Stimulated activated CD4-positive, alpha-beta T cell treated with anti-CD3 and anti-CD28 coated beads, Interleukin-4, amount 100 ng/mL, for 4 hours (primary cell): ENCODE measurements around the gene ATP13A3.
"Not testable (repeated sequence)": the region's sequence is repeated elsewhere in the genome, so short reads cannot be mapped to it uniquely, and the experiment has no call there.

Source experiments
- DNase-seq, 2 experiments: peaks; one replicate each; pipeline ENCODE4 v3.0.0-alpha.2; 2020

The ATP13A3 gene

GRCh38 chr3:194499516-194499915, 12.7 kb upstream of the ATP13A3 start:
- DNase-seq: not testable (repeated sequence)

DNA sequence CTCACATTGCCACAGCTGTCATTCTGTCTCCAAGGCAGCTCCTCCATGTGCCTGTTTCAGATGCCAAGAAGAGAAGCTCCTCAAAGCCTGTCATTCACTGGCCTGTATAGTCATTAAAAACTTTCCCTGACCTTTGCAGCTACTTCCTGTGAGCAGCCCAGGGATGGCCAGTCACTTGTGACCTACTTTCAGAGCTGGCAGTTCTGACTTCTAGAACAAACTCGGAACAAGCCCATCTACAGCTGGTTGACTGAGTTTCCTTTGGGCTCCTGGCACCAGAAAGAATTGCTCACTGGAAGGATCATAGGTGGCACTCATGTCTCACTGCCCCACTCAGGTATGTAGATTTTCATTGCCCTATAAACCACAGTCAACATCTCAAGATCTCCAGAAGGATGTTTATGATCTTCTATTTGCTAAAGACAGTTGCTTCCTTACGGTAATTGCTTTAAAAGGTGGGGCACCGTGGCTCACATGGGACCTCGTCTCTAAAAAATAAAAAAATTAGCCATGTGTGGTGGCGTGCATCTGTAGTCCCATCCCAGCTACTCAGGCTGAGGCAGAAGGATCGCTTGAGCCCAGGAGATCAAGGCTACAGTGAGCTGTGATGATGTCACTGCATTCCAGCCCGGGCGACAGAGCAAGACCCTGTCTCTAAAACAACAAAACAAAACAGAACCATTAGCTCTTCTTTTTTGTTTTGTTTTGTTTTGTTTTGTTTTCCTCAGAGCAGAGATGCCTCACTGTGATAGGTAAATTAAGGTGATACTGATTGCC, 11.2 kb upstream of the ATP13A3 start:
- DNase-seq: no peak

DNA sequence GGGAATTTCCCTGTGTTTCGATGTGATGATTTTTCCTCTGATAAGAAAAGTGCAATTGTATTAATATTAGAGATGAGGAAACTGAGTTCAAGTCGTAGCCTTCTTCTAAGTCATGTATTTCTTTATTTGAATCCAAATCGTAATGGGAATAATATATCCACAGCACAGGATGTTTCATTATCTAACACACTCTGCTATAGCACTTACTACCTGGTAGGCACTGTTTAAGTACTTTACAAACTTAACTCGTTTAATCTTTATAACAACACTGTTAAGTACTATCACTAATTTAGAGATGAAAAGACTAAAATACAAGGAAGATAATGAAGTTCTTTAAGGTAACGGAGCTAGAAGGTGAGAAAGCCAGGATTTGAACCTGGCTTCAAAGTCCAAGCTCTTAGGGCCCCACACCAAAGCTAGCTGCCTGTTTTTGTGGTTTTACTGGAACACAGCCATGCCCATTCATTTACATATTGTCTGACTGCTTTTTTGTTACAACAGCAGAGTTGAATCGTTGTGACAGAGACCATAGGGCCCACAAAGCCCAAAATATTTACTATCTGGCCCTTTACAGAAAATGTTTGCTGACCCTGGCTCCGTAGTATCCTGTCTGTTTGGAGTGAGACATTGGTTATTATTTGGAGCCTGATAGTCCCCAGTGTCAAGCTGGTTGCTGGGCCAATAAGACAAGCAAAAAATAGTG, 9.6 kb upstream of the ATP13A3 start:
- DNase-seq: no peak

- DNase-seq: no peak
These were observed 8.2 kb upstream of the ATP13A3 start for GRCh38 chr3:194494951-194495374.

- DNase-seq: not testable (repeated sequence)
These were observed 7.5 kb upstream of the ATP13A3 start for GRCh38 chr3:194493995-194494927.

DNA sequence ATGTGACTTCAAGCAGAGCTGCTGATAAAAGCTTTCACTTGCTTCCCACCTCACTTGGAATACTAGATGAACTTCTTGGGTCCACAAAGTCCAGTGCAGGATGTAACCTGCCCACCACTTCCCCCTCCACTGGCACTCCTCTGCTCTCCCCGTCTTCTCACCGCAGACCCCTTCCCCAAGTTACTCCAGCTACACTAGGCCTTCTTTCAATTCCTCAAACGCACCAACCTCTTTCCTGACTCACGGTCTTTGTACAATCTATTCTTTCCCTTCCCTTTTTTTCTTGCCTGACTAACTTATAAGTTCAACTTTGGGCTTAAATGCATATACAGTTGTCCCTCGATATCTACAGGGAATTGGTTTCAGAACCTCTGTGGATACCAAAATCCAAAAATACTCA, 5.2 kb upstream of the ATP13A3 start:
- DNase-seq: no peak

DNA sequence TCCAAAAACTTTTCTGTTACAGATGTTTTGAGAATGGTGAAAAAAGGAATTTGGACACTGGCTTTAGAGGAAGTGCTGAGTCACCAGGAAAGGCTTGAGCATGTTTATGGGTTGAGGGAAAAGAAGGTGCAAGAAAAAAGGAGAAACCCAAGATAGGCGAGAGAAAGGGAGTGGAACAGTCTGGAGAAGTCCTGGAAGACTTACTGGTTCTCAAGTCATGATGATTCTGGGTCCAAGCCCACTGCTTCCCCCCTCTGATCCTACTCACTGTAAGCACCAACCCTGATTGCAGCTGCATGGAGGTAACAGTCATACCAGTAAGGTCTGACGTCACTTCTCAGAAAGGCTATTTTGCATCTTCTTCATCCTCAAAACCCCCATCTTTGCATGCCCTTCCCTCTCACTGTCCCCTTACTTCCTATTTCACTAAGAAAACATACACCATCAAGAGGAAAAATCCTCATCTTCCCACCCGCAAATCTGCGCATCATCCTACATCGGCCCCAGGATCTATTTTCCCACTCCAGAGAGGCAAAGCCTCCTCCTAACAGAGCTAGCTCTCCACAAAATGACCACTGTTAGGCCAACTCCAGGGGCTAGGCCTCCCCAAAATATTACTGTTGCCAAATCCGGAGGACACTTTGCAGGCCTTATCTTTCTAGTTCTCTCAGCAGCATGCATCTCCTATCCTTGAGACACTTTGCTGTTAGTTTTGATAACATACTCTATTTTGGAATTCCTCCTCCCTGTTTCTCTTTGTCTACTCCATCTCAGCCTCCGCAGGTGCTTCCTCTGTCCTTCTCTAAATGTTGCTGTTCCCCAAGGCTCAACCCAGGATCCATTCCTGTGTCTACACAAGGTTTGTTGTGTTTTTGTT, 3.2 kb upstream of the ATP13A3 start:
- DNase-seq: no peak

- DNase-seq: no peak
These were observed 1.4 kb upstream of the ATP13A3 start for GRCh38 chr3:194488055-194488742.

DNA sequence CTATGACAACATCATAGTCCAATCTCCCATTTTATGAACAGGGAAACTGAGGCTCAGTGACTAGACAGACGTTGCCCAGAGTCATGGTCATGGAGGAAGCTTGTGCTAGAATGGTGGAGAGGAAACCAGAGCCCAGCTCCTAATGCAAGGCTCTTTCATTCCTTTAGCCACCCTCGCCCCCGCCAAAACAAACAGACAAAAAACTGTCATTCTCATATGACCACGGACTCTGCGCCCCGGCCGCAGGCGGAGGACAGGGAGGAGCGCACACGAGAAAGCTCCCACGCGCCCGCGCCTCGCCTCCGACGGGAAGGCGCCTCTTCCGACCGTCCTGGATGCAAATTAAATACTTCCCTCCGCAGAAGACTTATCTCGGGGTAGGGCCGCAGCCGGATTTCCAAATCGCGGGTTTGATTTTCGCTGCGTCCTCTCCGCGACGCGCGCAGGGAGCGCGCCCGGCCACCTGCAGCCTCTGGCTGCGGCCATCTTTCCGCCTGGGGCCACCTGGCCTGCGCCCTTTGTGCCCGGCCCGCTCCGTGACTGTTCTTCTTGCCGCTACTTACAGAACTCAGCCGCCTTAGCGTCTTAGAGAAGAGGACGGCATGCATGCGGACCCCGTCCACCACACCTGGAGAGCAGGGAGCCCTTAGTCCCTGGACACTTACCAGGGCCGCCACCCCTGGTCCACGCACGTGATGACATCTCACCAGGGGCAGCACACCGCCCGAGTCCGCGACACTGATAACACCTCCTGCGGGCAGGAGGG, 670 bp upstream of the ATP13A3 start:
- DNase-seq: peak; percentile 21 to 39

DNA sequence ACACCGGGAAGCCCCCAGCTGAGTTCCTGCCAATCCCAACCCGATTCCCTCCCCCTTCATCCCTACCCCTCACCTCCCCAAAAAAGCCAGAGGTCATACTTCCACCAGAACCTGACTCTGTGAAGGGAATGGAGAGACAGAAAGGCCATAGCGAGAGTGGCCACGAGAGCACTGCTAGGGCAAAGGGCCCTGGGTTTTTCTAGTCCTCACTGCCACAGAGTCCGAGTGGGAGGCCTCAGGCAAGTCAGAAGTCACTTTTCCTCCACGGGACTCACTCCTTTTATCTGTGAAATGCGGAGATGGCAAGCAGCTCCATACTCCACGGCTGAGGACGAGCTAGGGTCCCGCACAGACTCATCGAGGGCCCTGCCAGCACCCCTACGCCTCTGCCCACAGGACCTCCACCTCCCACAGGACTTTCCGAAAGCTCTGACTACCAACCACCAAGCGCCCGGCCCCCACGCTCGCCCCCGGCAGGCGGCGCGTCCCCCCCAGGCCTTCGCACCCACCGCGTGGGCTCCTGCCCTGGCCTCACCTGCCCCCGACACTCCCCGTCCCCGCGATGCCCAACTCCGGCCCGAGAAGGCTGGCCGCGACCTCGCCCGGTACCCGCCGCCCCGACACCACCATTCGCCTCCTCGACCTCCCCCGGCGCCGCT, 792 bp downstream of the ATP13A3 start:
- DNase-seq: peak; percentile 57 to 81

DNA sequence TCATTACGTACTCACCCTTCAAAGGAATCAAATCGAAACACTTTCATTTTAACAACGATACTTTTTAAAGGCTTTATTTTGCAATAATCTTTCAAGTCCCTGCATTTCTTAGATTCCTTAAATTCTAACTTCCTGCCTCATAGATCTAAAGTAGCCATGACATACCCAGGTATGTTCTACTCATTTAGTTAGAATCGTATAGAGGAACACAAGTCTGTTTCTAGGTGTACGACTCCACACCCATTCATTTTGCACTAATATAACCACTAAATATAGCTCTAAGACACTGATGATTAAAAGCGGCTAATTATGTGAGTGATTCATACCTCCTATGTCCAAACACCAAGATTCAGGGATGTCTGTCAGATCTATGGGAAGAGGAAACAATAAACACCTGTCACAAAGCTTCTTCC, 1.3 kb downstream of the ATP13A3 start:
- no peak for DNase-seq

DNA sequence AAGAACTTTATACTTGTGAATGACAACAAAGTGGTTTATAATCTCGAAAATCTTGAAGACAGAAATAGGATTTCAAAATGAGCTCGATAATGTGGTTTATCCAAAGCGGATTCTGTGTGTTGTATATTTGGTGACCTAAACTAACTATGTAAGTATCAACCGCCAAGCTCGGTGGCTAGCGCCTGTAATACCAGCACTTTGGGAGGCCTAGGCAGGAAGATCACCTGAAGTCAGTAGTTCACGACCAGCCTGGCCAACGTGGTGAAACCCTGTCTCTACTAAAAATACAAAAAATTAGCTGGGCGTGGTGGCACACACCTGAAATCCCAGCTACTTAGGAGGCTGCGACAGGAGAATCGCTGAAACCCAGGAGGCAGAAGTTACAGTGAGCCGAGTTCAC, 2.2 kb downstream of the ATP13A3 start:
- DNase-seq: no peak

DNA sequence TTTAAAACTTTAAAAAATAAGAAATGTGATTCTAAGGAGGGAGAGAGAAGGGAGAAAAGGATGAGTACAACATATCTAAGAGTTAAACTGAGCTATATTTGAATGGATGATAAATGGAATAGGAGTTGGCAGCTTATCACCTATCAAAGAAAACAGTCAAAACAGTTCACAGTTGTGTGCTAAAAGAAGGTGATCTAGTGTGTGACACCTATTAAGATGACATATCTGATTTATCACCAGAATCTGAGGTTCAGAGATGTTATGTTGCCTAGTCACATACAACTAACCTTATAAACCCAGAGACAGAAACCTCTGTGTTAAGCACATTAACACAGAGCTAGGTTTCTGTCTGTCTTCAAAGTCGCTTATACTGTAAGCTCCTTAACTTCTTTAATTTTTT, 3.0 kb downstream of the ATP13A3 start:
- DNase-seq: no peak

DNA sequence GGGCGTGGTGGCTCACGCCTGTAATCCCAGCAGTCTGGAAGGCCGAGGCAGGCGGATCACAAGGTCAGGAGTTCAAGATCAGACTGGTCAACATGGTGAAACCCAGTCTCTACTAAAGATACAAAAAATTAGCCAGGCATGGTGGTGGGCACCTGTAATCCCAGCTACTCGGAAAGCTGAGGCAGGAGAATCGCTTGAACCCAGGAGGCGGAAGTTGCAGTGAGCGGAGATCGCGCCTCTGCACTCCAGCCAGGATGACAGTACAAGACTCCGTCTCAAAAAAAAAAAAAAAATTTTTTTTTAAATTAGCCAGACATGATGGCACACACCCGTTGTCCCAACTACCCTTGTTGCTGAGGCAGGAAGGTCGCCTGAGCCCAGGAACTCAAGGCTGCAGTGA, 4.0 kb downstream of the ATP13A3 start:
- DNase-seq: not testable (repeated sequence)

DNA sequence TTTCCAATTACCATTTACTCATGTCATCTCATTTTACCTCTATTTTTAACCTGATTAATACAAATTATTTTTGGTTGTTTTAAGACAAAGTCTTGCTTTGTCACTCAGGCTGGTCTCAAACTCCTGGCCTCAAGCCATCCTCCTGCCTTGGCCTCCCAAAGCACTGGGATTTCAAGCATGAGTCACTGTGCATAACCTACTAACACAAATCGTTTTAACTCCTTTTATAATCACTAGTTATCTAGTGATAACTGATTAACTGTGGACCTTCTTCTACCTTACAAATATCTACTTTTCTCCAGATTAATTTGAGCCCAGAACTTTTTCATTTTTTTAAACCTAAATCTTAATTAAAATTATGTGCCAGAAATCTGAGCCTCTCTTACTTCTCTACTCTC, 4.6 kb downstream of the ATP13A3 start:
- DNase-seq: no peak

DNA sequence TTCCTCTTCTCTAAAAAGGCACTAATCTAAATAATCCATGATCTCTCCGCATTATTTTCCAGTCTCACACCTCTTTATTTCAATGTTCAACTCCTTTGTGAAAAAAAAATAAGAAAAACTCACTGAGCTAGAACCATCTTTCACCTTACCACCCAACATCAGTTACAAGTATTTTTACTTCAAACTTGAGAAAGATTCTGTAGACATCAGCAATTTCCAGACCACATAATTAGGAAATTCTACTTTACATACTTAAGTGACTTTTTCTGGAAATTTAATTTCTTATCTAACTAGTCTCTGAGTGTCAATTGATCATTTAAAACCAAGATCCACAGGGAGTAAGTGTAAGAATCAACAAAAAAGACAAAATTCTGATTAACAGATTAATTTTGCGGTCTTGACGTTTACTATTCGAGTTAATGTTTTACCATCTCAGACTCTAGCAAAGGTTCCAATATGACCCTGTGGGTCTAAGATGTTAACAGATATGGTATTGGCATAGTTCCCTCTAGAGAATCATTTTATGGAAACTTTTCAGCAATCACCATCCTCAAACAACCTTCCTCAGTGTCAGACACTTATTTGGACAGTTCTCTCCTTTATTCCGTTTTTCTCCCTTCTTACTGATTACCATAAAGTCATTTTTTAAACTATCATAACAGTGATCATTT, 5.1 kb downstream of the ATP13A3 start:
- no peak for DNase-seq

- DNase-seq: no peak
These were observed 5.7 kb downstream of the ATP13A3 start for GRCh38 chr3:194481103-194481502.

GRCh38 chr3:194476784-194477183, 10.0 kb downstream of the ATP13A3 start:
- no peak for DNase-seq

GRCh38 chr3:194475978-194476377, 10.8 kb downstream of the ATP13A3 start:
- DNase-seq: no peak
